ENCODE data around the gene GPR39.

DNA sequence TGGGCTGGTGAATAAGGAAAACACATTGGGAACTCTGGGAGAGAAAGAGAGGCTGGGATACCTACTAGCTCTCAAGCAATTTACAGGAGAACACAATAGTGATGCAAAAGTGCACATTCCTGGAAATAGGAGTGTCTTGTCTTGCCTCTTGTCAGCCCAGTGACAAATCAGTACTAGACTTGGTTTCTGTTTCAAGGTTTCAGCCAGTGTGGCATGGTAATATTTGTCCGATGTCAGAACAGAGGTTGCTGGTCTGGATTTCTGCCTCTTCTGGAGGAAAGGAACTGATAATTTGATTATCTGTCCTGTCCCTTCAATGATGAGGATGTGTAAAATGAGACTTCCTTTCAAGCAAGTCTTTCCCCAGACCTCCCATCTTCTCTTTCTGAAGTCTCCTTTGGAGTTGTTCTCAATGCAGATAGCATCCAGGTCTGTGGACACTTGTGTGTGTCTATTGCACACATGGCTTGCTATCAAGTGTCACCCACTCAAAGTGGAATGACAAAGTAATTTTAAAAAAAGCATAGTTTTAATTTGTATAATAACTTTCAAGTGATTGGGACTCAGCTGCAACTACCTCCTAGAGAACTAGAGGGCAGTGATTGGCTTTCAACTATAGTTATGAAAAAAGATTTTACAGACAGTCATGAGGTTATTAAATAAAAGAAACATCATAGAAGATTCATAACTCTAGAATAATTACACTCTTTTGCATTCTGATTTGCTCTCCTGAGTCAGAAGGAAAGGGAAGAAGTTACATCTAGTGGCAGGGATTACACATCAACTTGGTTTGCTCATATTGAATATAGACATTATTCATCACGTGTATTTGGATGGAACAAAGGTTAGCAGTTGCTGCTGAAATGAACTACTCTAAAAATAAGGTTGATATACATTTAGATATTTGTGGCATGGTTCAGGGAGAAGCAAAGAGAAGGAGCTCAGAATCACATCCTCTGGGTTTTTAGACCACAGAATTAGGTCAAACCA, 4.5 kb downstream of the GPR39 start:
- no peak for TF ChIP-seq POLR2A (IDR thresholded peaks at IDR 0.05)
- TF ChIP-seq CTCF (IDR thresholded peaks at IDR 0.05 in 4 of 5, conservative IDR thresholded peaks at IDR 0.05 in 1 of 5): no peak

Measured in gastrocnemius medialis (tissue), 4 donors.